HEK293 (cell line): ENCODE results near the gene FRMD4A.
A peak's percentile ranks its signal among the peaks of the same experiment; 100 is the strongest.

Experiments
- FEZF1 ChIP-seq: fragments of 450-650 bp; formaldehyde crosslinking; IDR thresholded peaks from 2 replicates; pipeline ENCODE4 v1.5.1; 2016; ENCODE audit warnings: missing biosample characterization, missing genetic modification characterization
- MYNN ChIP-seq: fragments of 450-650 bp; formaldehyde crosslinking; IDR thresholded peaks from 2 replicates; pipeline ENCODE4 v1.5.1; 2016; ENCODE audit warnings: missing biosample characterization, missing genetic modification characterization, borderline replicate concordance
- MZF1 ChIP-seq: fragments of 450-650 bp; formaldehyde crosslinking; IDR thresholded peaks from 2 replicates; pipeline ENCODE4 v1.5.1; 2017; ENCODE audit warnings: missing biosample characterization, missing genetic modification characterization, borderline replicate concordance
- SETDB1 ChIP-seq: IDR thresholded peaks from one replicate; pipeline ENCODE4 v1.6.1; 2017; ENCODE audit warnings: mild to moderate bottlenecking, low read length, moderate library complexity, mixed read lengths; ENCODE audit not compliant: insufficient read length
- SP7 ChIP-seq: fragments of 450-650 bp; formaldehyde crosslinking; IDR thresholded peaks from 2 replicates; pipeline ENCODE4 v1.5.1; 2016; ENCODE audit warnings: missing biosample characterization, missing genetic modification characterization
- ZEB2 ChIP-seq: fragments of 450-650 bp; formaldehyde crosslinking; IDR thresholded peaks from 2 replicates; pipeline ENCODE4 v1.5.1; 2016; ENCODE audit warnings: missing biosample characterization, missing genetic modification characterization
- ZNF114 ChIP-seq: fragments of 450-650 bp; formaldehyde crosslinking; IDR thresholded peaks from 2 replicates; pipeline ENCODE4 v1.5.0; 2017; ENCODE audit warnings: missing biosample characterization, missing genetic modification characterization
- ZNF174 ChIP-seq: fragments of 450-650 bp; formaldehyde crosslinking; IDR thresholded peaks from 2 replicates; pipeline ENCODE4 v1.5.0; 2017; ENCODE audit warnings: missing biosample characterization, mild to moderate bottlenecking, missing genetic modification characterization
- ZNF202 ChIP-seq: fragments of 450-650 bp; formaldehyde crosslinking; IDR thresholded peaks from 2 replicates; pipeline ENCODE4 v1.5.1; 2016; ENCODE audit warnings: missing biosample characterization, missing genetic modification characterization, borderline replicate concordance
- ZNF214 ChIP-seq: fragments of 450-650 bp; formaldehyde crosslinking; IDR thresholded peaks from 2 replicates; pipeline ENCODE4 v1.5.1; 2017; ENCODE audit warnings: missing biosample characterization, mild to moderate bottlenecking, missing genetic modification characterization, borderline replicate concordance
- ZNF23 ChIP-seq: fragments of 450-650 bp; formaldehyde crosslinking; IDR thresholded peaks from 2 replicates; pipeline ENCODE4 v1.5.1; 2016; ENCODE audit warnings: missing biosample characterization, missing genetic modification characterization, borderline replicate concordance
- ZNF394 ChIP-seq: fragments of 450-650 bp; formaldehyde crosslinking; IDR thresholded peaks from 2 replicates; pipeline ENCODE4 v1.5.1; 2016; ENCODE audit warnings: missing biosample characterization, missing genetic modification characterization, mild to moderate bottlenecking, moderate library complexity, borderline replicate concordance
- ZNF561 ChIP-seq: fragments of 450-650 bp; IDR thresholded peaks from 2 replicates; pipeline ENCODE4 v1.5.1; 2018; ENCODE audit warnings: missing biosample characterization, missing genetic modification characterization, borderline replicate concordance
- ZNF623 ChIP-seq: fragments of 450-650 bp; formaldehyde crosslinking; IDR thresholded peaks from 2 replicates; pipeline ENCODE4 v1.5.1; 2016; ENCODE audit warnings: missing biosample characterization, missing genetic modification characterization
- ZNF624 ChIP-seq: fragments of 450-650 bp; formaldehyde crosslinking; IDR thresholded peaks from 2 replicates; pipeline ENCODE4 v1.5.1; 2017; ENCODE audit warnings: missing biosample characterization, missing genetic modification characterization
- ZNF626 ChIP-seq: fragments of 450-650 bp; sonication (Bioruptor Pico); formaldehyde crosslinking; IDR thresholded peaks from 2 replicates; pipeline ENCODE4 v1.5.1; 2018; ENCODE audit warnings: missing biosample characterization, missing genetic modification characterization, inconsistent platforms
- ZNF843 ChIP-seq: fragments of 450-650 bp; formaldehyde crosslinking; IDR thresholded peaks from 2 replicates; pipeline ENCODE4 v1.5.1; 2016; ENCODE audit warnings: missing biosample characterization, missing genetic modification characterization
- ZSCAN23 ChIP-seq: fragments of 450-650 bp; formaldehyde crosslinking; IDR thresholded peaks from 2 replicates; pipeline ENCODE4 v1.5.1; 2016; ENCODE audit warnings: missing biosample characterization, missing genetic modification characterization
- TF ChIP-seq, protein P1 (sequence below): sonication (generic); formaldehyde crosslinking; IDR thresholded peaks from 2 replicates; pipeline ENCODE4 v1.8.1; 2022; ENCODE audit warnings: mild to moderate bottlenecking, moderate library complexity, missing genetic modification reagents
- TF ChIP-seq, protein P2 (sequence below): fragments of 450-650 bp; formaldehyde crosslinking; IDR thresholded peaks from 2 replicates; pipeline ENCODE4 v1.5.1; 2016; ENCODE audit warnings: missing biosample characterization, missing genetic modification characterization
- TF ChIP-seq, protein P3 (sequence below): fragments of 450-650 bp; formaldehyde crosslinking; IDR thresholded peaks from 2 replicates; pipeline ENCODE4 v1.5.1; 2016; ENCODE audit warnings: missing biosample characterization, missing genetic modification characterization
- TF ChIP-seq, protein P4 (sequence below): fragments of 450-650 bp; formaldehyde crosslinking; IDR thresholded peaks from 2 replicates; pipeline ENCODE4 v1.5.1; 2016; ENCODE audit warnings: missing biosample characterization, missing genetic modification characterization
- TF ChIP-seq, protein P5 (sequence below): fragments of 450-650 bp; formaldehyde crosslinking; optimal IDR thresholded peaks from 2 replicates; pipeline ENCODE3; 2016; ENCODE audit warnings: missing biosample characterization, mild to moderate bottlenecking, missing genetic modification characterization
- TF ChIP-seq, protein P6 (sequence below): fragments of 450-650 bp; formaldehyde crosslinking; IDR thresholded peaks from 2 replicates; pipeline ENCODE4 v1.5.1; 2017; ENCODE audit warnings: missing biosample characterization, mild to moderate bottlenecking, missing genetic modification characterization, moderate library complexity
- TF ChIP-seq, protein P7 (sequence below): fragments of 450-650 bp; formaldehyde crosslinking; IDR thresholded peaks from 2 replicates; pipeline ENCODE4 v1.5.1; 2016; ENCODE audit warnings: missing biosample characterization, missing genetic modification characterization
- TF ChIP-seq, protein P8 (sequence below): fragments of 450-650 bp; formaldehyde crosslinking; IDR thresholded peaks from 2 replicates; pipeline ENCODE4 v1.5.0; 2017; ENCODE audit warnings: missing biosample characterization, missing genetic modification characterization, borderline replicate concordance

Gene FRMD4A

DNA sequence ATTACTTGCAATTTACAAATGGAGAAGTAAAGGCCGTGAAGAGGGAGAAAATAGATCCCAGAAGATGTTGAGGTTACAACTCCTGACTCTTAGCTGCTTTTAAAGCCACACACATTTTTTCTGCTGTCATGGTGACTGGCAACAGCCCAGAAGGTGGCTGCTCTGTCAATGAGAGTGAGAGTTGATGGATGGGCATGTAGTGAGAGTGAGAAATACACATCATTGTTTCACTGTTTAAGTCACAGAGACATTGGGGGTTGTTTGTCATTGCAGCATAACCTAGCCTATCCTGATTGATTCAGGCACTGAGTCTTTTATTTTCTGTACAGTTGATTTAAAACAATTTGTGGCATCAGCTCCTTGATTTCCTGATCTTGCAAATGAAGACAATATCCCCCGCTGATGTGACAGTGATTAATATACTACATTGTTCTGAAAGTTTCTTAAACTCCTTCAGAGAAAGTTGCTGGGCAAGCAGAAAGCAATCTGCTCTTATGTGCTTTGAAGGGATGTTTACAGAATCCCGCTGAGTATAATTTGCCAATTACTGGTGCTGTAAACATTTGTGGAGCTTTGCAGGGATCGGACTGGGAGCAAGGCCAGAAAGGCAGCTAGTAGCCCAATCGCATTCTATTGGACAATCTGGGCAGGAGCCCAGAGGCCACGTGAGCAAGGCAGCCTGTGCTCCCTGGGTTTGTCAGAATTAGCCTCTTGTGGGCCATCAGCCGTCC, 514.4 kb downstream of the FRMD4A start (continued):
- TF ChIP-seq, protein P1, sequence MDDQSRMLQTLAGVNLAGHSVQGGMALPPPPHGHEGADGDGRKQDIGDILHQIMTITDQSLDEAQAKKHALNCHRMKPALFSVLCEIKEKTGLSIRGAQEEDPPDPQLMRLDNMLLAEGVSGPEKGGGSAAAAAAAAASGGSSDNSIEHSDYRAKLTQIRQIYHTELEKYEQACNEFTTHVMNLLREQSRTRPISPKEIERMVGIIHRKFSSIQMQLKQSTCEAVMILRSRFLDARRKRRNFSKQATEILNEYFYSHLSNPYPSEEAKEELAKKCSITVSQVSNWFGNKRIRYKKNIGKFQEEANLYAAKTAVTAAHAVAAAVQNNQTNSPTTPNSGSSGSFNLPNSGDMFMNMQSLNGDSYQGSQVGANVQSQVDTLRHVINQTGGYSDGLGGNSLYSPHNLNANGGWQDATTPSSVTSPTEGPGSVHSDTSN (CRISPR knock-in tag): no peak
- TF ChIP-seq, protein P2, sequence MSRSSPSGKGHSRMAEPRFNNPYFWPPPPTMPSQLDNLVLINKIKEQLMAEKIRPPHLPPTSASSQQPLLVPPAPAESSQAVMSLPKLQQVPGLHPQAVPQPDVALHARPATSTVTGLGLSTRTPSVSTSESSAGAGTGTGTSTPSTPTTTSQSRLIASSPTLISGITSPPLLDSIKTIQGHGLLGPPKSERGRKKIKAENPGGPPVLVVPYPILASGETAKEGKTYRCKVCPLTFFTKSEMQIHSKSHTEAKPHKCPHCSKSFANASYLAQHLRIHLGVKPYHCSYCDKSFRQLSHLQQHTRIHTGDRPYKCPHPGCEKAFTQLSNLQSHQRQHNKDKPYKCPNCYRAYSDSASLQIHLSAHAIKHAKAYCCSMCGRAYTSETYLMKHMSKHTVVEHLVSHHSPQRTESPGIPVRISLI (tag by site-specific recombination): no peak
- TF ChIP-seq ZNF843 (tag by site-specific recombination) (peak; percentile 44; the same call in 1 of the 2 replicates), ZNF114 (tag by site-specific recombination) (no peak), SP7 (no peak; the same call in 1 of the 2 replicates), ZNF214 (tag by site-specific recombination) (no peak), ZNF561 (tag by site-specific recombination) (peak; percentile 84; the same call in 1 of the 2 replicates), MYNN (tag by site-specific recombination) (no peak), ZNF624 (tag by site-specific recombination) (0 out of 2 replicates have a peak, but pooled peaks have one; percentile 31), ZSCAN23 (tag by site-specific recombination) (no peak), ZNF626 (tag by site-specific recombination) (no peak), ZNF623 (tag by site-specific recombination) (no peak), SETDB1 (peak; percentile 96), ZNF202 (tag by site-specific recombination) (no peak), ZNF23 (tag by site-specific recombination) (no peak), MZF1 (tag by site-specific recombination) (no peak), ZEB2 (tag by site-specific recombination) (no peak), ZNF174 (tag by site-specific recombination) (no peak), ZNF394 (no peak), FEZF1 (peak; percentile 63; the same call in 1 of the 2 replicates)
- TF ChIP-seq, protein P3, sequence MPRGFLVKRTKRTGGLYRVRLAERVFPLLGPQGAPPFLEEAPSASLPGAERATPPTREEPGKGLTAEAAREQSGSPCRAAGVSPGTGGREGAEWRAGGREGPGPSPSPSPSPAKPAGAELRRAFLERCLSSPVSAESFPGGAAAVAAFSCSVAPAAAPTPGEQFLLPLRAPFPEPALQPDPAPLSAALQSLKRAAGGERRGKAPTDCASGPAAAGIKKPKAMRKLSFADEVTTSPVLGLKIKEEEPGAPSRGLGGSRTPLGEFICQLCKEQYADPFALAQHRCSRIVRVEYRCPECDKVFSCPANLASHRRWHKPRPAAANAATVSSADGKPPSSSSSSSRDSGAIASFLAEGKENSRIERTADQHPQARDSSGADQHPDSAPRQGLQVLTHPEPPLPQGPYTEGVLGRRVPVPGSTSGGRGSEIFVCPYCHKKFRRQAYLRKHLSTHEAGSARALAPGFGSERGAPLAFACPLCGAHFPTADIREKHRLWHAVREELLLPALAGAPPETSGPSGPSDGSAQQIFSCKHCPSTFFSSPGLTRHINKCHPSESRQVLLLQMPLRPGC (tag by site-specific recombination): no peak
- TF ChIP-seq, protein P4, sequence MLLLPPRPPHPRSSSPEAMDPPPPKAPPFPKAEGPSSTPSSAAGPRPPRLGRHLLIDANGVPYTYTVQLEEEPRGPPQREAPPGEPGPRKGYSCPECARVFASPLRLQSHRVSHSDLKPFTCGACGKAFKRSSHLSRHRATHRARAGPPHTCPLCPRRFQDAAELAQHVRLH (tag by site-specific recombination): peak; percentile 52; the same call in 1 of the 2 replicates
- TF ChIP-seq, protein P5, sequence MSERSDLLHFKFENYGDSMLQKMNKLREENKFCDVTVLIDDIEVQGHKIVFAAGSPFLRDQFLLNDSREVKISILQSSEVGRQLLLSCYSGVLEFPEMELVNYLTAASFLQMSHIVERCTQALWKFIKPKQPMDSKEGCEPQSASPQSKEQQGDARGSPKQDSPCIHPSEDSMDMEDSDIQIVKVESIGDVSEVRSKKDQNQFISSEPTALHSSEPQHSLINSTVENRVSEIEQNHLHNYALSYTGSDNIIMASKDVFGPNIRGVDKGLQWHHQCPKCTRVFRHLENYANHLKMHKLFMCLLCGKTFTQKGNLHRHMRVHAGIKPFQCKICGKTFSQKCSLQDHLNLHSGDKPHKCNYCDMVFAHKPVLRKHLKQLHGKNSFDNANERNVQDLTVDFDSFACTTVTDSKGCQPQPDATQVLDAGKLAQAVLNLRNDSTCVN (tag by site-specific recombination): no peak
- TF ChIP-seq, protein P6, sequence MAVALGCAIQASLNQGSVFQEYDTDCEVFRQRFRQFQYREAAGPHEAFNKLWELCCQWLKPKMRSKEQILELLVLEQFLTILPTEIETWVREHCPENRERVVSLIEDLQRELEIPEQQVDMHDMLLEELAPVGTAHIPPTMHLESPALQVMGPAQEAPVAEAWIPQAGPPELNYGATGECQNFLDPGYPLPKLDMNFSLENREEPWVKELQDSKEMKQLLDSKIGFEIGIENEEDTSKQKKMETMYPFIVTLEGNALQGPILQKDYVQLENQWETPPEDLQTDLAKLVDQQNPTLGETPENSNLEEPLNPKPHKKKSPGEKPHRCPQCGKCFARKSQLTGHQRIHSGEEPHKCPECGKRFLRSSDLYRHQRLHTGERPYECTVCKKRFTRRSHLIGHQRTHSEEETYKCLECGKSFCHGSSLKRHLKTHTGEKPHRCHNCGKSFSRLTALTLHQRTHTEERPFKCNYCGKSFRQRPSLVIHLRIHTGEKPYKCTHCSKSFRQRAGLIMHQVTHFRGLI (tag by site-specific recombination): no peak
- TF ChIP-seq, protein P7, sequence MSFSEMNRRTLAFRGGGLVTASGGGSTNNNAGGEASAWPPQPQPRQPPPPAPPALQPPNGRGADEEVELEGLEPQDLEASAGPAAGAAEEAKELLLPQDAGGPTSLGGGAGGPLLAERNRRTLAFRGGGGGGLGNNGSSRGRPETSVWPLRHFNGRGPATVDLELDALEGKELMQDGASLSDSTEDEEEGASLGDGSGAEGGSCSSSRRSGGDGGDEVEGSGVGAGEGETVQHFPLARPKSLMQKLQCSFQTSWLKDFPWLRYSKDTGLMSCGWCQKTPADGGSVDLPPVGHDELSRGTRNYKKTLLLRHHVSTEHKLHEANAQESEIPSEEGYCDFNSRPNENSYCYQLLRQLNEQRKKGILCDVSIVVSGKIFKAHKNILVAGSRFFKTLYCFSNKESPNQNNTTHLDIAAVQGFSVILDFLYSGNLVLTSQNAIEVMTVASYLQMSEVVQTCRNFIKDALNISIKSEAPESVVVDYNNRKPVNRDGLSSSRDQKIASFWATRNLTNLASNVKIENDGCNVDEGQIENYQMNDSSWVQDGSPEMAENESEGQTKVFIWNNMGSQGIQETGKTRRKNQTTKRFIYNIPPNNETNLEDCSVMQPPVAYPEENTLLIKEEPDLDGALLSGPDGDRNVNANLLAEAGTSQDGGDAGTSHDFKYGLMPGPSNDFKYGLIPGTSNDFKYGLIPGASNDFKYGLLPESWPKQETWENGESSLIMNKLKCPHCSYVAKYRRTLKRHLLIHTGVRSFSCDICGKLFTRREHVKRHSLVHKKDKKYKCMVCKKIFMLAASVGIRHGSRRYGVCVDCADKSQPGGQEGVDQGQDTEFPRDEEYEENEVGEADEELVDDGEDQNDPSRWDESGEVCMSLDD (tag by site-specific recombination): no peak
- TF ChIP-seq, protein P8, sequence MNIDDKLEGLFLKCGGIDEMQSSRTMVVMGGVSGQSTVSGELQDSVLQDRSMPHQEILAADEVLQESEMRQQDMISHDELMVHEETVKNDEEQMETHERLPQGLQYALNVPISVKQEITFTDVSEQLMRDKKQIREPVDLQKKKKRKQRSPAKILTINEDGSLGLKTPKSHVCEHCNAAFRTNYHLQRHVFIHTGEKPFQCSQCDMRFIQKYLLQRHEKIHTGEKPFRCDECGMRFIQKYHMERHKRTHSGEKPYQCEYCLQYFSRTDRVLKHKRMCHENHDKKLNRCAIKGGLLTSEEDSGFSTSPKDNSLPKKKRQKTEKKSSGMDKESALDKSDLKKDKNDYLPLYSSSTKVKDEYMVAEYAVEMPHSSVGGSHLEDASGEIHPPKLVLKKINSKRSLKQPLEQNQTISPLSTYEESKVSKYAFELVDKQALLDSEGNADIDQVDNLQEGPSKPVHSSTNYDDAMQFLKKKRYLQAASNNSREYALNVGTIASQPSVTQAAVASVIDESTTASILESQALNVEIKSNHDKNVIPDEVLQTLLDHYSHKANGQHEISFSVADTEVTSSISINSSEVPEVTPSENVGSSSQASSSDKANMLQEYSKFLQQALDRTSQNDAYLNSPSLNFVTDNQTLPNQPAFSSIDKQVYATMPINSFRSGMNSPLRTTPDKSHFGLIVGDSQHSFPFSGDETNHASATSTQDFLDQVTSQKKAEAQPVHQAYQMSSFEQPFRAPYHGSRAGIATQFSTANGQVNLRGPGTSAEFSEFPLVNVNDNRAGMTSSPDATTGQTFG (tag by site-specific recombination): no peak
